HG02884 (cell line): ENCODE data around the gene PDZD4.

Experiments used
- ATAC-seq: cut with Tn5 transposase; IDR thresholded peaks from one replicate; pipeline ENCODE4 v1.9.1; 2021; ENCODE audit warnings: mild to moderate bottlenecking, moderate library complexity; ENCODE audit not compliant: unreplicated experiment

Gene PDZD4

GRCh38 chrX:153867671-153868070 is 37.3 kb upstream of the PDZD4 start:
- no peak for ATAC-seq

DNA sequence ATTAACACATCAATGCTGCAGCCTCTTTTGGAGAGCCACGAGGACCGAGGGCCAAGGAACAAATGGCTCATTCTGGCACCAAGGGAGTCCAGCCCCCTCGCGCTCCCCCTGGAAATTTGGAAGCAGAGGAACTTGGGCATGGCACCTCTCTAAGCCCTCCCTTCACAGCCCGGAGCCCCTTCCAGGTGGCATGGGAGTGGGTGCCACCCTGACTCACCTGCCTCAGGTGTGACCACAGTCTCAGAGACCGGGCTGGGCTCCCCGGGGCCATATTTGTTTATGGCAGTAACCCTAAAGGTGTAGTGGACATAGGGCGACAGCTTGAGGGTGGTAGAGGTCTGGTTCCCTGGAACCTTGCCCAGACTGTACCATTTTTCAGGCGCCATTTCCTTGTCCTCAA is 36.8 kb upstream of the PDZD4 start:
- no peak for ATAC-seq

DNA sequence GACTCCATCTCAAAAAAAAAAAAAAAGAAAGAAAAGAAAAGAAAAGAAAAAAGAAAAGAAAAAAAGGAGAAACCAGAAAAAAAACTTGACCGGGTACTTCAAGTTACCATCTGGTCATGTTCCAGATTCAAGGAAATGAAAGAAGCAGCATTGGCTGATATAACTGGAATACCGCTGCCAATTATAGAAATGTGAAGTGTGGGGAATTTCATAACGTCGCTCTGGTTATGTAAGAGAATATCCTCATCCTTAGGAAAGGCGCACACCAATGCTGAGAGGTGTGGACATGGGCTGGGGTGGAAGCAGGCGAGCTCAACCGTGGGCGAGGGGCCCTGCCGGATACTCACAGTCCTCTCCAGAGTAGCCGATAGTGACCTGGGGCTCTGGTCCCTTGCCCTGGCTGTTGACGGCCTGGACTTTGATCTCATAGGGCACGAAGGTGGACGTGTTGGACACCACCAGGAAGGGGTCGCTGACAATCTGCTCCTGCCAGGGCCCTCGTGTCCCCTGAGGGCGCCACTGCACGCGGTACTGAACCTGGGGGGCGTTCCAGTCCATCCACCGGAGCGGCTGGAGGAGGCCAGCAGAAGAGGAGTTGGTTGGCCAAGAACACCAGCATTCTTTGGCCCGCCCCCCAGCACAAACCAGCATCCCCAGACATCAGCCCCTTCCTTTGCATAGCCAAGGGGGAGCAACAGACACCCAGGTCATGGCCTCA is 36.1 kb upstream of the PDZD4 start:
- ATAC-seq: no peak

- no peak for ATAC-seq
Observed at GRCh38 chrX:153865685-153866084, 35.3 kb upstream of the PDZD4 start.

DNA sequence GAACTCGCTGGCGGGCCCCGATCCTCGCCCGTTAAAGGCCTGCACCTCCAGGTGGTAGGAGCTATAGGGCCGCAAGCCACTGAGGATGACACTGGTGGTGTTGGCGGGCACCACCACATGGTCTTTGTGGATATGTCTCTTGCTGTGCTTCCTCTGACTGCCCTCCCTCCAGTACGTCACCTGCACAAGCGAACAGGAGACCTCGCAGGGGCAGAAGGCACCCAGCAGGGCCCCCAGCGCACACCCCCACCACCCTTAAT is 34.9 kb upstream of the PDZD4 start:
- no peak for ATAC-seq

DNA sequence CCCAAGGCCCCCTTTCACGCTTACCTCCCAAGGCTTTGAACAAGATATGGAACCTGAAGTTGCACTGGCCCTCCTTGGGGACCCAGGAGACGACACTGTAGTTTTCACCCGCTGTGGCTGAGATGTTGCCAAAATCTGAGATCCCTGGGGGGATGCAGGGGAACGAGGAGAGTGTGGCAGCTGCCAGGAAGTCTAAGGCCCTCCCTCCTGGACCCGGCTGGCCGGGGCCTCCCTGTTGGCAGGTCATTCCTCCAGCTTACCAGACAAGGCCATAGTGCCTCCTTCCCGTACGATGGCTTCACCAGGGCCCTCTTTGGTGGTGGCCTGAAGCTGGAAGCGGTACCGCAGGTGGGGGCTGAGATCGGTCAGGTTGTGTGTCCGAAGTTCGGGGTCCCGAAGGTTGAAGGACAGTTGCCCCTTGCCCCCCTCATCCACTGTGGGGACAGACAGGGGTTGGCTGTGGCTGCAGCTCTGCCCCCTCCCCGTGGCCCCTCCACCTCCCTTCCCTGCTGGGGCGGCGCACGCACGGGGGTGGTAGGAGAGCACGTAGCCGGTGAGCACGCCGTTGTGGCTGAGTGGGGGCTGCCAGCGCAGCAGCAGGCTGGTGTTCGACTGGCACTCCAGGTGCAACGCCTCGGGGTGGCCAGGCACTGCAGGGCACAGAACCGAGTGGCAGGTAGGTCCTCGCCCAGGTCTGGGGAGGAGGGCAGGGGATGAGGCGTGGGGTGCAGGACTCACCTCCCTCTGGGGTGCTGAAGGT is 34.4 kb upstream of the PDZD4 start:
- no peak for ATAC-seq

- no peak for ATAC-seq
Observed at GRCh38 chrX:153864101-153864500, 33.8 kb upstream of the PDZD4 start.

DNA sequence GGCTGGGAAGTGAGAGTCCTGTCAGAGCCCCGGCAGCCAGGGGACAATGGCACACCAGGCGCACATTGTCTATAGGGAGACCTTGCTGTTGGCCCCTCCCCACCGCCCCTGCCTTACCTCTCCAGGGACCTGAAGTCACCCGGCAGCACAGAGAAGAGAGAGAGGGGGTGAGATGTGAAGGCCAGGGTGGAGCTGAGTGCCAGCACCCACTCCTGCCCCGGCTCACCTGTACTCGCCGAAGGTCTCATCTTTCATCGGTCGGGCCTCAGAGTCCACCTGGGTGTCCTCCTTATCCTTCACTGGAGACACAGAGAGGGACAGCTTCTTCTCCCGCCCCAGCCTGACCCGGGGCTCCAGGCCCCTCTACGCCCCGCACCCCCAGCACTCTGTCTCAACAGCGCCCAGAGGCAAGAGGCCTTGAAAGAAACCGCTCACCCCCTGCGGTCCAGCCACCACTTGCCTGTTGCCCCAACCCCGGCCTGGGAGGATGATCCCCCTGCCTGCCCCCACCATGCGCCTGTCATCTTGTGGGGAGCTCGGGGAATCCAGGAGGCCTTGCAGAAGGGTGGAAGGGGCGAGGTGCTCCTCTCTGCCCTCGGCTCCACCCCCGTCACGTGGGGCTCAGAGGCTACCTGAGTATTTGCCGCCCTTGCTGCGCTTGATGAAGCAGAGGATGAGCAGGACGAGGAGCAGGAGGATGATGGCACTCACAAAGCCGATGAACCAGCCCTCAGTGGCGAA is 33.1 kb upstream of the PDZD4 start:
- no peak for ATAC-seq

GRCh38 chrX:153862369-153863250 is 32.3 kb upstream of the PDZD4 start:
- ATAC-seq: no peak

DNA sequence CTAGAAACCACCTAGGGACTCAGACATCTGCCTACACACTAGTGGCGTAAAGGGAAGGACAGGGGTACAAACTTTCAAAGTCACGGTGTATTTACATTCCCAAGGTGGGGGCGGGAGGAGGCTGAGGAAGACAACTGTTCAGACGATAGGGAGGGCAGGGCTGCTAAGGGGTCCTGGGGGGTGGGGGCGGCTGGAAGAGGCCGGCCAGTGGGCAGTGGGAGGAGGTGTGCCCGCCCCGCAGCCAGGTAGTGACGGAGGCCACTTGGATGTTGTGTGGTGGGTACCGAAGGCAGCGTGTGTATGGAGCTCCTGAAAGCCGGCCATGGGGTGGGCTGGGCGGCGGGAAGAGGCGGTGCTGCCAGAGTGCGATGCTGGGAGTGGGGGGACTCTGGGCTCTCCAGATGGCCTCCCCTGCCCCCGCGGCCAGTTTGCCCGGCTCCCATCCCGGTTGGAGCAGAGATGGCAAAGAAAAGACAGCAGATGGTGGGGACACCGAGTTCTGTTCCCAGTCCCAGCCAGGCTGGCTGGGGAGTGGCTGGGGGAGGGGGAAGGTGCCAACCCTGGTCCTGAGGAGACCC is 31.5 kb upstream of the PDZD4 start:
- no peak for ATAC-seq

- ATAC-seq: no peak
Observed at GRCh38 chrX:153861151-153861550, 30.8 kb upstream of the PDZD4 start.

DNA sequence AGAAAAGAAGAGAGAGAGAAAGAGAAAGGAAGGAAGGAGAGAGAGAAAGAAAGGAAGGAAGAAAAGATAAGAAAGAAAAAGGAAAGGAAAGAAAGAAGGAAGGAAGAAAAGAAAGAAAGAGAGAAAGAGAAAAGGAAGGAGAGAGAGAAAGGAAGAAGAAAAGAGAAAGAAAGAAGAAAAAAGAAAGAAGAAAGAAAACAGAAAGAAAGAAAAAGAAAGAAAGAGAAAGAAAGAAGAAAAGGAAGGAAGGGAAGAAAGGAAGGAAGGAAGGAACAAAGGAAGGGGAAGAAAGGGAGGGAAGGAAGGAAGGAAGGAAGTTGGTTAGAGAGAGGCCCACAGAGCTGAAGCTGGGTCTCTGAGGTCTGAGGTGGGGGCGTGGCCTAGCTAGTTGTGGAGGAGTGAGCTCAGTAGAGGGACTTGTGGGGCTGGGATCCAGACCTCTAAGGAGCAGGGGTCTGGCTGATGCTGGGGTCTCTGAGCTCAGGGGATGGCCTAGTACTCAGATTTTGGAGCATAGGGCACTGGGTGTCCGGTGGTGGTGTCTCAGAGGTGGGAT is 27.1 kb upstream of the PDZD4 start:
- ATAC-seq: no peak

DNA sequence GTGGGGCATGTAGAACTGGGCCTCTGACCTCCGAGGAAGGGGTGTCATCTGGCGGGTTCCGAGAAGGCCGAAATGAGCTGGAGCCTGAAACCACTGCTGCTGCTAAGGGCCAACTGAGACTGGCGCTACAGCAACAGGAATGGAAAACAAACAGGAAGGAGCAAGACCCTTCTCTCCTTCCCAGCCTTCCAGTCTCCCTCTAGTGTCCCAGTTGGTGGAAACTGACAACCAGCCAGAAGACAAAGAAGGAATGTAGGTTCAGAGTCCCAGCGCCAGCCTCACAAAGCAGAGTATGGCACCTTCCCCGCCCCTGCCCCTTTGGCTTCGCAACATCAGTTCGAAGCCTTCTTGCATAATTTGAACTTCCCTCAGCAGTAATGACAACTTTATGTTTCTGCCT is 24.4 kb upstream of the PDZD4 start:
- no peak for ATAC-seq

DNA sequence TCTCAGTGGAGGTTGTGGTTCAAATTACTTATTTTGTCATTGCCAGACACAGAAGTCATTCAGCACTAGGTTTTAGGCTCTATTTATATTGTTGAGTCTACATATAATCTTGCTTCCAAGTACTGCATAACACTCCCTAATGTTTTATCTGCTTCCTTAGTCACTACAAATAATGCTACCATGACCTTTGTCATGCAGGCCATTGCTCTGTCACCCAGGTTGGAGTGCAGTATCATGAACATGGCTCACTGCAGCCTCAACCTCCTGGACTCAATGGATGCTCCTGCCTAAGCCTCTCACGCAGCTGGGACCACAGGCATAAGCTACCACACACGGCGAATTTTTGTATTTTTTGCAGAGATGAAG is 23.5 kb upstream of the PDZD4 start:
- ATAC-seq: no peak

DNA sequence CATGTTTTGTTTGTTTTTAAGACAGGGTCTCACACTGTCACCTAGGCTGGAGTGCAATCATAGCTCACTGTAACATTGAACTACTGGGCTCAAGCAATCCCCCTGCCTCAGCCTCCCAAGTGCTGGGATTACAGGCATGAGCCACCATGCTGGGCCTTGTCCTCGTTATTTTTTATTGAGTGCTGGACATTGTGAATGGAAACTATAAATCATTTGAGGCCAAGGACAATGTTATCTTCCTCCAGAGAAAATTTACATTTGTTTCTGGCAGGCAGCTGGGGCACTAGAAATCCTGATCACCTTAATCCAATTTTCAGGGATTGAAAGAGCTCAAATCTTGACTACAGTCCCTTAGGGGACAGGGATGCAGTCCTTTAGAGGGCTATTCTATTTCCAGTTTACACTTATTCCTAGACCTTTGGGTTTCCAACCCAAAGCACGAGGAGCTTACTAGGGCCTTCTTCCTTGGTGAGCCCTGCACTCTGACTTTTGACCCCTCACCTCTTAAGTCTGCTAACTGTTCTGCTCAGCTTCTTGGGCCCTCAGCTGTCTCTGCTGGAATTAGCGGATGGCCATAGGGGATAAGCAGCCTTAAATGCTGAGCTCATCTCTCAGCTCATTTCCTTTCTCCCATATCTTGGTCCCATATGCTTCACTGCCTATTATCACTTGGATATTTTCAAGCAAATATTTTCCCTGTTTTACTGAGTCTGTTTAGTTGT is 23.0 kb upstream of the PDZD4 start:
- ATAC-seq: no peak

GRCh38 chrX:153851981-153852380 is 21.6 kb upstream of the PDZD4 start:
- no peak for ATAC-seq

DNA sequence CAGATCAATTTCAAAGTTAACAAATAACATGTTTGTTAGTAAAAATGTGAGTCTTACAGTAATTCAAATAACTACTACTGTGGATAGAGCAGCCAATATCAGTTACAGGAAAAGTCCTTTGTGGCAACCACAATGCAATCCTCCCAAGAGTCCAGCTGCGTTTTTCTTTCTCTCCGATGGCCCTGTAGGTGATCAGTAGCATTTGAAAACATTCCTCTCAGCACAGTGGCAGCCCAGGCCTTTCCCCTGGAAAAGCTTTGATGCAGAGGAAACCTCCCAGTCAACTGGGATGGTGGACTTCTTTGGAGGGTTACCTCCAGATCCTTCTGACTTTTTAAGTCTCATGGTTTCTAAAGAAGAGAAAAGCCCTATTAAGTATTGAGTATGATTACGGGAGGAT is 18.0 kb upstream of the PDZD4 start:
- ATAC-seq: no peak

- no peak for ATAC-seq
Observed at GRCh38 chrX:153845842-153846241, 15.5 kb upstream of the PDZD4 start.

- no peak for ATAC-seq
Observed at GRCh38 chrX:153845195-153845594, 14.9 kb upstream of the PDZD4 start.

GRCh38 chrX:153844509-153845082 is 14.3 kb upstream of the PDZD4 start:
- ATAC-seq: no peak
